HCT116 (cell line): Measurements from ENCODE around the gene SCAANT1.

ENCODE experiments used
- CEBPB ChIP-seq: IDR thresholded peaks from 2 replicates; pipeline ENCODE4 v1.6.1; 2012; ENCODE audit warnings: low read depth
- FOSL1 ChIP-seq: IDR thresholded peaks from 2 replicates; pipeline ENCODE4 v1.6.1; 2012; ENCODE audit warnings: low read depth
- POLR2A ChIP-seq: IDR thresholded peaks from 2 replicates; pipeline ENCODE4 v1.7.0; 2011; ENCODE audit warnings: borderline replicate concordance; ENCODE audit not compliant: insufficient read depth, insufficient read length; ENCODE audit errors: extremely low read depth
- SIN3A ChIP-seq: IDR thresholded peaks from 2 replicates; pipeline ENCODE4 v1.6.1; 2012; ENCODE audit warnings: low read depth
- YY1 ChIP-seq: IDR thresholded peaks from 2 replicates; pipeline ENCODE4 v1.6.1; 2011; ENCODE audit warnings: low read length, low read depth, moderate library complexity, mild to moderate bottlenecking; ENCODE audit not compliant: insufficient replicate concordance; ENCODE audit errors: extremely low read depth
- TF ChIP-seq, protein P1 (sequence below), 3 experiments: fragments of 200-600 bp in 1 of 3; sonication (generic) in 1 of 3; IDR thresholded peaks in 2 of 3; conservative IDR thresholded peaks in 1 of 3; 2 replicates each; pipeline ENCODE4 v1.5.1; 2012 to 2017; ENCODE audit warnings: low read depth in 2 of 3, low read length in 2 of 3, antibody characterized with exemption in 1 of 3, borderline replicate concordance in 1 of 3, control low read depth in 1 of 3, mild to moderate bottlenecking in 1 of 3, mixed read lengths in 1 of 3, mixed run types in 1 of 3, moderate library complexity in 1 of 3; ENCODE audit not compliant: insufficient read depth in 1 of 3
- TF ChIP-seq, protein P2 (sequence below): IDR thresholded peaks from 2 replicates; pipeline ENCODE4 v1.6.1; 2012

DNA sequence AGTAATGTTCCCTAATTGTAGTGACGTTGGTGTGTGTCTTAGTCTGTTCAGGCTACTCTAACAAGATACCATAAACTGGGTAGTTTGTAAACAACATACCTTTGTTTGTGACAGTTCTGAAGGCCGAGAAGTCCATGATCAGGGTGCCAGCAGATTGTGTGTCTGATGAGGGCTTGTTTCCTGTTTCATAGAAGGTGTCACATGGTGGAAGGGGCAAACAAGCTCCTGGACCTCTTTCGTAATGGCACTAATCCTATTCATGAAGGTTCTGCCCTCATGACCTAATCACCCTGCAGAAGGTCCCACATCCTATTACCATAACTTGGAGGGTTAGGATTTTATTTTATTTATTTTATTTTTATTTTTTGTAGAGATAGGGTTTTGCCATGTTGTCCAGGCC lies 37.4 kb downstream of the SCAANT1 start:
- TF ChIP-seq CEBPB (no peak), FOSL1 (no peak), POLR2A (no peak), YY1 (no peak), SIN3A (no peak)
- TF ChIP-seq, protein P1, sequence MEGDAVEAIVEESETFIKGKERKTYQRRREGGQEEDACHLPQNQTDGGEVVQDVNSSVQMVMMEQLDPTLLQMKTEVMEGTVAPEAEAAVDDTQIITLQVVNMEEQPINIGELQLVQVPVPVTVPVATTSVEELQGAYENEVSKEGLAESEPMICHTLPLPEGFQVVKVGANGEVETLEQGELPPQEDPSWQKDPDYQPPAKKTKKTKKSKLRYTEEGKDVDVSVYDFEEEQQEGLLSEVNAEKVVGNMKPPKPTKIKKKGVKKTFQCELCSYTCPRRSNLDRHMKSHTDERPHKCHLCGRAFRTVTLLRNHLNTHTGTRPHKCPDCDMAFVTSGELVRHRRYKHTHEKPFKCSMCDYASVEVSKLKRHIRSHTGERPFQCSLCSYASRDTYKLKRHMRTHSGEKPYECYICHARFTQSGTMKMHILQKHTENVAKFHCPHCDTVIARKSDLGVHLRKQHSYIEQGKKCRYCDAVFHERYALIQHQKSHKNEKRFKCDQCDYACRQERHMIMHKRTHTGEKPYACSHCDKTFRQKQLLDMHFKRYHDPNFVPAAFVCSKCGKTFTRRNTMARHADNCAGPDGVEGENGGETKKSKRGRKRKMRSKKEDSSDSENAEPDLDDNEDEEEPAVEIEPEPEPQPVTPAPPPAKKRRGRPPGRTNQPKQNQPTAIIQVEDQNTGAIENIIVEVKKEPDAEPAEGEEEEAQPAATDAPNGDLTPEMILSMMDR (IDR thresholded peaks at IDR 0.05 in 2 of 3, conservative IDR thresholded peaks at IDR 0.05 in 1 of 3; ENCODE audit: borderline replicate concordance in 1 of 3, insufficient read depth in 1 of 3, low read depth in 2 of 3, low read length in 2 of 3), result no peak
- TF ChIP-seq, protein P2, sequence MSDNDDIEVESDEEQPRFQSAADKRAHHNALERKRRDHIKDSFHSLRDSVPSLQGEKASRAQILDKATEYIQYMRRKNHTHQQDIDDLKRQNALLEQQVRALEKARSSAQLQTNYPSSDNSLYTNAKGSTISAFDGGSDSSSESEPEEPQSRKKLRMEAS, result no peak
